NCI-H2081 (cell line): ENCODE data around the gene PAIP1.
"Not testable (repeated sequence)": the region's sequence is repeated elsewhere in the genome, so short reads cannot be mapped to it uniquely, and the experiment has no call there.

ENCODE experiments used
- DNase-seq, 2 experiments: peaks; one replicate each; lab custom pipeline; 2025; lab: John Stamatoyannopoulos, UW

Gene PAIP1

GRCh38 chr5:43571237-43571636 lies 14.4 kb upstream of the PAIP1 start:
- no peak for DNase-seq

GRCh38 chr5:43570450-43571158 lies 13.7 kb upstream of the PAIP1 start:
- no peak for DNase-seq

GRCh38 chr5:43569236-43569746 lies 12.4 kb upstream of the PAIP1 start:
- no peak for DNase-seq

- no peak for DNase-seq
These were observed 11.1 kb upstream of the PAIP1 start for GRCh38 chr5:43567967-43568366.

DNA sequence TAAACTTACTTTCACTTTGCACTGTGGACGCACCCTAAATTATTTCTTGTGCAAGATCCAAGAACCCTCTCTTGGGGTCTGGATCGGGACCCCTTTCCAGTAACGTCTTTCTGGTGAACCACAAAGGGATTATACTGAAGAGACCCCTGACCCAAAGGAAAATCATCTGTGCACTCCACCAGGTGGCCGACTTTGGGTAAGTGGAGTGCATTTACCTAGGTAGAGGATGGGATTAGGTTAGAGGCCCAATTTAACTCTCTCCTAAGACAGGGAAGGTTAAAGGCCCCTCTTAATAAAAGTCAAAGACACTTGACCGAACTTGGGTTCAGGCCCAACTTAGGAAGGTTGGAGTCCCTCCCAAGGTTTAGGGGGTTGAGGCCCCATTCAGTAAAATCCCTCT lies 8.2 kb upstream of the PAIP1 start:
- DNase-seq: no peak

DNA sequence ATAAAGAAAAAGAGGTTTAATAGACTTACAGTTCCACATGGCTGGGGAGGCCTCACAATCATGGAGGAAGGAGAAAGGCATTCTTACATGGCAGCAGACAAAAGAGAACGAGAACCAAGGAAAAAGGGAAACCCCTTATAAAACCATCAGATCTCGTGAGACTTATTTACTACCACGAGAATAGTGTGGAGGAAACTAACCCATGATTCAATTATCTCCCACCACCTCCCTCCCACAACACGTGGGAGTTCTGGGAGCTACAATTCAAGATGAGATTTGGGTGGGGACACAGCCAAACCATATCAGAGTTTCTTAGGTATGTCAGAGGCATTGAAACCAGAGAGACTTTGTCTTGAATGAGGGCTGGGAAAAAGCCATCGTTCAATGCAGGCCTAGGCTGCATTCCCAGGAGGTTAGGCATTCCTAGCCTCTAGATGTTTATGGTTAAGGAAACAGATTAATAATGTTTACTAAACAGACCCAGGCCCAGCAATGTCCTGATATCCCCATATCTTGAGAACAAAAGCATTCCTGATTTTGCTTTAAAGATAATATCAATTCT lies 7.5 kb upstream of the PAIP1 start:
- DNase-seq: no peak

- DNase-seq: no peak
These were observed 6.4 kb upstream of the PAIP1 start for GRCh38 chr5:43563321-43563720.

GRCh38 chr5:43561356-43561755 lies 4.5 kb upstream of the PAIP1 start:
- no peak for DNase-seq

DNA sequence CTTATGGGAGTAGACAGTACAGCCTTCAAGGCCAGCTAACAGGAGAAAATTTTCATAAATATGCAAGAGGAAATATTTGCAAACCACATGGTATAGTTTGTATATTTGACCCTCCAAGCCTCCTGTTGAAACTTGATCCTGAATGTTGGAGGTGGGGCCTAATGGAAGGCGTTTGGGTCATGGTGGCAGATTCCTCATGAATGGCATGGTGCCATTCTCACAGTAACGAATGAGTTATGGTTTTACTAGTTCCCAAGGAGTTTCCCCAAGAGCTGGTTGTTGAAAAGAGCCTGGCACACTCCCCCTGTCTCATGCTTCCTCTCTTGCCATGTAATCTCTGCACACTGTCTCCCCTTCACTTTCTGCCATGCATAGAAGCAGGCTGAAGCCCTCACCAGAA lies 3.3 kb upstream of the PAIP1 start:
- DNase-seq: no peak

GRCh38 chr5:43556607-43556856 lies 345 bp downstream of the PAIP1 start:
- not testable (repeated sequence) for DNase-seq

GRCh38 chr5:43555895-43556606 lies 826 bp downstream of the PAIP1 start:
- DNase-seq: peak; percentile 49 to 61

- DNase-seq: no peak
These were observed 2.4 kb downstream of the PAIP1 start for GRCh38 chr5:43554497-43554896.

DNA sequence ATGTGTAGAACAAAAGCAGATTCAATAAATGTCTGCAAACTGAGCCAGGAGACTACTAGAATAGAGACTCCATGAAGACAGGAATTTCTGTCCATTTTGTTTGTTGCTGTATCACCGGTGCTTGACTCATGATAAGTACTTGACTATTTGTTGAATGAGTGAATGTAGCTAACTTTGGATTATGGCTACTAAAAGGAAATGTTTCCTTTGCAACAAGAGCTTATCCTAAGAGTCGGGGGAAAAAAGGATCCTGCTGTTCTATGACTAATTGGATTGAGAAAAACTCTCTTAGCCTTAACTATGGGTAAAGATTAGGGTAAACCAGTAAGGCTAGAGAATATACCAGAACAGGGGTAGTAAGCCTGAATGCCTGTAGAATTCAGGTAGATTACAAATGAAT lies 3.5 kb downstream of the PAIP1 start:
- DNase-seq: no peak

DNA sequence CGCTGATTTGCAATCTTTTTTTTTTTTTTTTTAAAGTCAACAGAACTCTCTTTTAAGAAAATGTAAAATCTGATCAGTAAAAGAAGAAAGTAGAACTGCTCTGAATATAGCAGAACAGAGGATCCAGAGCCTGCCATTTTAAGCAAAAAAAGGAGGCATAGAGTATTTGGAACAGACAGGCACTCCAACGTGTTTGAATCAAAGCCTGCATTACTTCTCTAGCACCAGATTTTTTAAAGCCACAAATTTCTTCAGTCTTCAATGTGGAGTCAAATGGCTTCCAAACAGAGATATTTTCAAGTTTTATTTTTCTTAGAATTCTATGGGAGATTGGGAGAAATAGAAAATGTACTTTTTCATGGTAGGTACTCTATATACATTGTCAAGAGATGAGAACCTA lies 5.1 kb downstream of the PAIP1 start:
- DNase-seq: no peak

- DNase-seq: not testable (repeated sequence)
These were observed 7.6 kb downstream of the PAIP1 start for GRCh38 chr5:43549272-43549671.

- no peak for DNase-seq
These were observed 8.5 kb downstream of the PAIP1 start for GRCh38 chr5:43548358-43548757.

GRCh38 chr5:43547532-43547931 lies 9.3 kb downstream of the PAIP1 start:
- DNase-seq: no peak

- DNase-seq: no peak
These were observed 13.4 kb downstream of the PAIP1 start for GRCh38 chr5:43543434-43543833.

GRCh38 chr5:43540746-43541145 lies 16.1 kb downstream of the PAIP1 start:
- no peak for DNase-seq

DNA sequence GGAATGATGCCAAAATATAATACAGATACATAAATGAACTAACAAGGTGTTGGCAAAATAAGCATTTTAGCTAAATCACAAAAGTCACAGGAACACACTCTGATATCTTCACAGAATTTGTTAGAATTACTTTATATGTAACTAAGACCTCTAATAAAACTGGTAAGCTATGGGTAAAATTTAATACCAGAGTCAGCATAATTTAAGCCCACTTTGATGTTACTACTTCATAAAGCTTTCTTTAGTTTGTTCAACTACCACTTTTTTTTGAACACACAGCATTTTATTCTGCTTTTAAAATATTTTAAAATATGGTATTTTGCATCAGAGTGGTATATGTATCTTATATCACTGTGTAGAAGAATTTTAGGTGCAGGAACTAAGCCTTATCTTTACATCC lies 19.9 kb downstream of the PAIP1 start:
- no peak for DNase-seq

- DNase-seq: no peak
These were observed 23.2 kb downstream of the PAIP1 start for GRCh38 chr5:43533646-43534045.

GRCh38 chr5:43530648-43531047 lies 26.2 kb downstream of the PAIP1 start:
- DNase-seq: no peak

- DNase-seq: no peak
These were observed 33.2 kb downstream of the PAIP1 start for GRCh38 chr5:43523662-43524072.

DNA sequence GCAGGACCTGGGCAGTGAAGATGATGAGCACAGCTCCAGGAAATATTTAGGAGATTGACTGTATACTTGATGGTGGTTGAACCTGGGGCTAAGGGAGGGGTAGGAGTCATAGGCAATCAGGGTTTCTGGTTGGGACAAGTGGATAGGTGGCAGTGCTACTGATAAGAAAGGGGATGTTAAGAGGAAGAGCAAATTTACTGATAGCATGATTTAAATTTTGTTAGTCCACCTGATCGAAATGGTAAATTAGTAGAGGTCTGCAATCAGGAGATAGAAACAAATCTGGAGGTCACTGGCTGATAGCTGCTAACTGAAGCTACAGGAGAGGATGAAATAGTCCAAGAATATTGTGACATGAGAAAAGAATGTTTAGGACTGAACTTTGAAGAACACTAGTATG lies 36.3 kb downstream of the PAIP1 start:
- no peak for DNase-seq
